ENCODE data around the gene PABPC3.
A peak's percentile ranks its signal among the peaks of the same experiment; 100 is the strongest.

Gene PABPC3

DNA sequence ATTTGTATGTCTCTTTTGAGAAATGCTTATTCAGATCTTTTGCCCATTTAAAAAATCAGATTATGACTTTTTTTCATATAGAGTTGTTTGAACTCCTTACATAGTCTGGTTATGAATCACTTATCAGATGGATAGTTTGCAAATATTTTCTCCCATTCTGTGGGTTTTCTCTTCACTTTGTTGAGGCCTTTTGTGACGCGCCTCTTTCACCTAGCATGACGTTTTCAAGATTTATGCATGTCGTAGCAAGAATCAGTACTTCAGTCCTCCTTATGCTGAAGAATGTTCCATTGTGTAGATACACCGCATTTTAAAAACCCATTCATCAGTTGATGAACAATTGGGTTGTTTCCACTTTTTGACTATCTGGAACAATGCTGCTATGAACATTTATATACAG lies 13.4 kb downstream of the PABPC3 start:
- no peak for ATAC-seq (ENCODE audit: low read depth)
- Histone ChIP-seq H3K27me3 (ENCODE audit: insufficient read depth, poor library complexity, severe bottlenecking) (no peaks in the 10 kb centered on the region), H3K36me3 (ENCODE audit: low read depth) (no peaks in the 10 kb centered on the region), H3K4me1 (ENCODE audit: insufficient read depth, poor library complexity, severe bottlenecking) (no peaks in the 10 kb centered on the region), H3K4me3 (ENCODE audit: severe bottlenecking) (no peak overlapping the region), H3K27ac (ENCODE audit: poor library complexity, severe bottlenecking) (no peak overlapping the region), H3K9me3 (ENCODE audit: severe bottlenecking) (no peaks in the 10 kb centered on the region)
- DNase-seq (ENCODE audit: low spot score), result no peak
- TF ChIP-seq CTCF (IDR thresholded peaks at IDR 0.05; ENCODE audit: poor library complexity, severe bottlenecking), result no peak

DNA sequence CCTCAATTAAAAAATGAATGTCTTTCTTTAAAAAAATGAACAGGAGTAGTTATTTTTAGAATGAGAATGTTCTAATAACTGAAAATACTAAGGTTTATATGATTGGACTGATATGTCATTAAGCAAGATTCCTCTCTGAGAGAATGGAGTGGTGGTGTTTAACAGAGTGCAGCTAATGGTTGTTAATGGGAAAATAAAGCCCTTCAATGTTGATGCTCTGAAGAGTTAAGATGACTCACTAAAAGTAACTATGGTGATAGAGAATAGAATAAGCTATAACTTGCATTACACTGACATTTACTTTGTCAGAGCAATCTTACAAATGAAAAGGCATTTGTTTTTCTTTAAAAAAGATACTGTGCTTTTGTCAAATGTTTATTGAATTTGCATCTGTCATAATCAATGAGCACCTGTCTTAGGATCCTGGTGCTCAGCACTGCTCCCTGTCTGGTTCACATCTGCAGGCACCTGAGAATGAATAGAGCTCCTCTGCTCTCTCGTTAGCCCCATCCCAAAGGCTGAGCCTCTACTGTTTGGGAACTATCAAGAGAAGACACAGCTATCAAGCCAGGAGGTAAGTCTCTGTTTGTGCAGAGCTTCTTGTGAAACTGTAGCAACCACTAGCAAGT lies 15.1 kb downstream of the PABPC3 start:
- H3K27ac ChIP-seq (ENCODE audit: poor library complexity, severe bottlenecking), result no peak overlapping the region
- no peak for TF ChIP-seq CTCF (IDR thresholded peaks at IDR 0.05; ENCODE audit: poor library complexity, severe bottlenecking)
- DNase-seq (ENCODE audit: low spot score), result no peak
- no peaks in the 10 kb centered on the region for H3K27me3 ChIP-seq (ENCODE audit: insufficient read depth, poor library complexity, severe bottlenecking)
- no peak overlapping the region for H3K4me3 ChIP-seq (ENCODE audit: severe bottlenecking)
- ATAC-seq (ENCODE audit: low read depth), result no peak
- H3K9me3 ChIP-seq (ENCODE audit: severe bottlenecking), result no peaks in the 10 kb centered on the region
- H3K36me3 ChIP-seq (ENCODE audit: low read depth), result no peaks in the 10 kb centered on the region
- no peaks in the 10 kb centered on the region for H3K4me1 ChIP-seq (ENCODE audit: insufficient read depth, poor library complexity, severe bottlenecking)

DNA sequence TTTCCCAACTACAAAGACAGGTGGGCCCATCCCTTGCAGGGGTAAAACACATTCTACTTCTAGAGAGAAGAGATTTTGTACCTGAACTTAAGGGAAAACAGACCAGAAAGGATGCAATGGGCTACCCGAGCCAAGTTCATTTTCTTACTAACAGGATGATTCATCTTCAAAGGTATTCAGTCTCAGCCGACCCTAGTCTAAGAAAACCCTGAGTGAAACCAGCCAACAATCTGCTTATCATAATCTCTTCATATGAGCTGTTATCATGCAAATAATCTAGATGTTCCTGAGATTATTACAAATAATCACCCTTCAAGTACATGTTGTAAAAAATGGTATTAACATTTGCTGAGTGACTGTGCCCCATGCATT lies 15.6 kb downstream of the PABPC3 start:
- TF ChIP-seq CTCF (IDR thresholded peaks at IDR 0.05; ENCODE audit: poor library complexity, severe bottlenecking), result no peak
- Histone ChIP-seq H3K27ac (ENCODE audit: poor library complexity, severe bottlenecking) (no peak overlapping the region), H3K27me3 (ENCODE audit: insufficient read depth, poor library complexity, severe bottlenecking) (no peaks in the 10 kb centered on the region), H3K4me1 (ENCODE audit: insufficient read depth, poor library complexity, severe bottlenecking) (no peaks in the 10 kb centered on the region), H3K4me3 (ENCODE audit: severe bottlenecking) (no peak overlapping the region), H3K9me3 (ENCODE audit: severe bottlenecking) (no peaks in the 10 kb centered on the region), H3K36me3 (ENCODE audit: low read depth) (no peaks in the 10 kb centered on the region)
- ATAC-seq (ENCODE audit: low read depth) (0 out of 3 replicates have a peak, but pooled peaks have one; percentile 58), DNase-seq (ENCODE audit: low spot score) (no peak)

GRCh38 chr13:25112695-25113255 lies 16.8 kb downstream of the PABPC3 start:
- Histone ChIP-seq H3K36me3 (ENCODE audit: low read depth) (no peaks in the 10 kb centered on the region), H3K9me3 (ENCODE audit: severe bottlenecking) (no peaks in the 10 kb centered on the region), H3K4me1 (ENCODE audit: insufficient read depth, poor library complexity, severe bottlenecking) (no peaks in the 10 kb centered on the region), H3K27ac (ENCODE audit: poor library complexity, severe bottlenecking) (no peak overlapping the region), H3K27me3 (ENCODE audit: insufficient read depth, poor library complexity, severe bottlenecking) (no peaks in the 10 kb centered on the region), H3K4me3 (ENCODE audit: severe bottlenecking) (no peak overlapping the region)
- no peak for DNase-seq (ENCODE audit: low spot score)
- no peak for ATAC-seq (ENCODE audit: low read depth)
- TF ChIP-seq CTCF (IDR thresholded peaks at IDR 0.05; ENCODE audit: poor library complexity, severe bottlenecking), result no peak

DNA sequence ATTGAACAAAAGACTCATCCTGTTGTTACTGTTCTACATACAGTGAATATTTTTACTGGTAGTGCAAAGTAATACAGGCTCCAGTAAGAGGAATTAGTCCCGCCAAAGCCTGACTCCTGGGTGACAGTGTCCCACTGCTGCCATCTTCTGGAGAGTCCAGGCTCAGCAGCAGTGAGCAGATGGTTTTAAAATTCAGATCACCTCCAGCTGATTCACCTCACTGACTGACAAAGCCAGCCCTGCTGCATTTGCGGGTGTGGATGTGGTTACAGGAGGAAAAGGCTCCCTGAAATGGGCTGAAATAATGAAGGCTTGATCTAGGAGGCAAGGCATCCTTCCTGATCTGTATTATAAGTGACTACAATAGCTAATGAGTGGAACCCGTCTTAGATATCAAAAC lies 18.3 kb downstream of the PABPC3 start:
- peak; percentile 83 for ATAC-seq (ENCODE audit: low read depth)
- TF ChIP-seq CTCF (IDR thresholded peaks at IDR 0.05; ENCODE audit: poor library complexity, severe bottlenecking), result peak; percentile 84
- H3K4me3 ChIP-seq (ENCODE audit: severe bottlenecking), result no peak overlapping the region
- no peak for DNase-seq (ENCODE audit: low spot score)
- no peaks in the 10 kb centered on the region for H3K36me3 ChIP-seq (ENCODE audit: low read depth)
- H3K9me3 ChIP-seq (ENCODE audit: severe bottlenecking), result no peaks in the 10 kb centered on the region
- no peaks in the 10 kb centered on the region for H3K27me3 ChIP-seq (ENCODE audit: insufficient read depth, poor library complexity, severe bottlenecking)
- H3K27ac ChIP-seq (ENCODE audit: poor library complexity, severe bottlenecking), result no peak overlapping the region
- no peaks in the 10 kb centered on the region for H3K4me1 ChIP-seq (ENCODE audit: insufficient read depth, poor library complexity, severe bottlenecking)

Data from RWPE2 (cell line).